GM11168 (cell line): Measurements from ENCODE around the gene PCK1.

Source experiments
- in situ Hi-C: fragments of 300-500 bp; cut with MboI; formaldehyde crosslinking; loops from one replicate; pipeline ENCODE4 v1.12.0; 2022; ENCODE audit warnings: low sequenced_read_pairs; ENCODE audit not compliant: unreplicated experiment

PCK1 gene

GRCh38 chr20:57535297-57535696 lies 25.6 kb upstream of the PCK1 start:
- in situ Hi-C loops, result no loop called here

GRCh38 chr20:57536120-57536708 lies 24.7 kb upstream of the PCK1 start:
- in situ Hi-C loops, result no loop called here

GRCh38 chr20:57536771-57537724 lies 23.9 kb upstream of the PCK1 start:
- in situ Hi-C loops, result no loop called here

DNA sequence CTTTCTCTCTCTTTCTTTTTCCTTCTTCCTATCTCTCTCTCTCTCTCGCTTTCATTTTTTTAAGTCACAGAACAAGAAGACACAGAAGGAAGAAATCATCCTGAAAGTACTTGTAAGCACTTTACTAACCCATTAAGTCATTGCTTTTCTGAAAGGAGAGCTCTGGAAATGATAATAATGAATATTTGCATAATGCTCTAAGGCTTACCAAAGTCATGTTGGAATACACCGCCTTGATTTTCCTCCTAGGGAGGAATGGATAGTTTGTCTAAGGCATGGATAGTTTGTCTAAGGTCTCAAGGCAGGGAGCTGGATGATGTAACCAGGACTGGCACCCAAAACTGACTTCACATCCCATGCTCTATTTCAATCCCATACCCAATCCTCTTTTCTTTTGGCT lies 23.1 kb upstream of the PCK1 start:
- in situ Hi-C loops, result no loop called here

- in situ Hi-C loops, result no loop called here
Observed at GRCh38 chr20:57539889-57540288, 21.0 kb upstream of the PCK1 start.

- in situ Hi-C loops, result no loop called here
Observed at GRCh38 chr20:57540890-57541580, 19.9 kb upstream of the PCK1 start.

GRCh38 chr20:57543754-57544153 lies 17.2 kb upstream of the PCK1 start:
- in situ Hi-C loops, result no loop called here

DNA sequence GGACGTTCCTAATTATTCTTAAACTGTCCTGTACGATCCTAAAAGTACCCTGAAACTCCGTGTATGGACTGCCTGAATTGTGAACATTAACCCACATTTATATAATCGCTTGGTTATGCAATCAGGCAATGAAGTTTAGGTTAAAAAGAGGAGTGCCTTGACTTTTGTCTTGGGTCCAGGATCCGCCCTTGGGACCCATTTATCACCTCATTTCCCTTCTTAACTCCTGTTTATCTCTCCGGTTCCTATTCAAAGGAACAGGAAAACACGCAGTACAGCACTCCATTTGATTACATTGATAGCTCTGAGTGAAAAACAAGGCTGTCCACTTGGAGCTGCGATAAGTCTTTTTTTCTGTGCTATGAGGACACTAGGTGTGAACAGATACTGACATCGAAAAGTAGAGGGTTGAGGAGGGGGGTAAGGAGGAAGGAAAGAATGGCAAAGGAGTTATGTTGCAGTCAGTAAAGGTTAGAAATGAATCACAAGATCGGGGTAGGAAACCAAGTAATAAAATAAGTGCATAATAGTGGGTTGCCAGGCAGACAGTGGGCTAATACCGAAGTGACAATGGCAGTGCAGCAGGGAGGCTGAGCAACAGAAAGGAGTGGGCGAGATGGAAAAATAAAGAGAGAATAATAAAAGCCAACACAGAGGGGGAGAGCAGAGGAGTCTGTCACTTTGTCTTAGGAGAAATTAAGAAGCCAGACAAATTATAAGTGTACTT lies 15.9 kb upstream of the PCK1 start:
- in situ Hi-C loops, result no loop called here

GRCh38 chr20:57545927-57546662 lies 14.8 kb upstream of the PCK1 start:
- in situ Hi-C loops, result no loop called here

DNA sequence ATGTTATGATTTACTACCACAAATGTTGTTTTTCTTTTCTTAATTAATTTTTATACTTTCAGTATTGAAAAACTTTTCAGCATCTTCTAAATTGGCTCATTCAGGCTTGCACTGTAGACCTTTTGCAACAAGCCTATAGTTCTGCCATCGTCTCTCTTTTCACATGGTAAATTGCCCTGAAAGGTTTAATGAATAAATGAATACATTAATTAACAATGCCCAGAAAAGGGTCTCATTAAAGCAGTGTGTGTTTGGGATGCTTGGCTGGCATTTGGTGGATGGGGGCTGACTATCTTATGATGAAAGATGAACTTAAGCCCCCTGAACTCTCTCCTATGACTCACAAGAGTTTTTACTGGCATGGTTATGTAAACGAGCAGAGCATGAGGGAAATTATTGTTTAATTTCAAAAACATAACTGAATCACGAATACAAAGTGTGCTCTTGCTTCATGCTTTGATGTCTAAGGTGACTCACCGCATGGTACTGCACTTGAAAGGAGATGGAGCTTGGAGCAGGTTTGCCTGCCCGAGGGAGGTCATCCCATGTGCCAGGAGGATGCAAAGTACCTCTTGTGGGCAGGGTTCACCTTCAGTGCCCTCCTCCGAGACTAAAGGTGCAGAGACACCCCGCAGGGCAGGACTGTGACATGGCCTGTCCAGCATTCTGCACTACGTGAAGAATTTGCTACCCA lies 13.8 kb upstream of the PCK1 start:
- in situ Hi-C loops, result no loop called here

DNA sequence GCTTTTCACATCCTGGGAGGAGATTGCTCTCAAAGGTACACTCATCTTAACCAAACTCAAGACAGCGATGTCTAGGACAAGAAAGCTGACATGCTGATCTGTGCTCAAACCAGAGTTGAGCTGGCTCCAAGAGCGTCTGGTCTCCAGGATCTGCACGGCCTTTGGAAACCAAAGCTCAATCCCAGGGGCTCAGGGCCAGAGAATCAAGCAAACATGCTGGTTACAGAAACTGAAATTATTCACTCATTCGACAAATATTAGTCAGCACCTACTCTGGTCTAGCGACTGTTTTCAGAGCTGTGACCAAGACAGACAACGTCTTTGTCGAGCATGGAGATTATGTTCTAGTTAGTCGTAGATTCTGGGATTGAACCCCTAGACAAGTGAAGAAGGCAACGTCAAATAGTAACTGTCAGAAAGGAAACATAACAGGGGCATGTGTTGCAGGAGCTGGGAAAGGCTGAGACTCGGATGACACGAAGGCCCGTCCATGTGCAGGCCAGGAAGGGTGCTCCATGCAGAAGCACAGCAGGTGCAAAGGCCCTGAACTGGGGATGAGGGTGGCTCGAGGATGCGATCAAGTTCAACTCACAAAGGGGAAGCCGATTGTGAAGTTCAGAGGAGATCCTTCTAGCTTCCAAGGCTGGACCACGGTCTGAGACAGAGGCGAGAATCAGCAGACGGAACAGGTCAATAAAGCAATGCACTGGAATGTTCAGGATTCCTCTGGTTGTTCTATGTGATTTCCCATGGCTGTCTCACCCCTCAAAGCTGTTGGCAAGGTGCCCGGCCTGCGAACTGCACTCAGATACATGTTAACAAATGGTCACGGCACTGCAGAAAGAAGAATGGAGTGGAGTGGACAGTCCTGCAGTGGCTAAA lies 12.5 kb upstream of the PCK1 start:
- in situ Hi-C loops, result no loop called here

- in situ Hi-C loops, result no loop called here
Observed at GRCh38 chr20:57552471-57552870, 8.4 kb upstream of the PCK1 start.

GRCh38 chr20:57553376-57554018 lies 7.4 kb upstream of the PCK1 start:
- in situ Hi-C loops, result no loop called here

DNA sequence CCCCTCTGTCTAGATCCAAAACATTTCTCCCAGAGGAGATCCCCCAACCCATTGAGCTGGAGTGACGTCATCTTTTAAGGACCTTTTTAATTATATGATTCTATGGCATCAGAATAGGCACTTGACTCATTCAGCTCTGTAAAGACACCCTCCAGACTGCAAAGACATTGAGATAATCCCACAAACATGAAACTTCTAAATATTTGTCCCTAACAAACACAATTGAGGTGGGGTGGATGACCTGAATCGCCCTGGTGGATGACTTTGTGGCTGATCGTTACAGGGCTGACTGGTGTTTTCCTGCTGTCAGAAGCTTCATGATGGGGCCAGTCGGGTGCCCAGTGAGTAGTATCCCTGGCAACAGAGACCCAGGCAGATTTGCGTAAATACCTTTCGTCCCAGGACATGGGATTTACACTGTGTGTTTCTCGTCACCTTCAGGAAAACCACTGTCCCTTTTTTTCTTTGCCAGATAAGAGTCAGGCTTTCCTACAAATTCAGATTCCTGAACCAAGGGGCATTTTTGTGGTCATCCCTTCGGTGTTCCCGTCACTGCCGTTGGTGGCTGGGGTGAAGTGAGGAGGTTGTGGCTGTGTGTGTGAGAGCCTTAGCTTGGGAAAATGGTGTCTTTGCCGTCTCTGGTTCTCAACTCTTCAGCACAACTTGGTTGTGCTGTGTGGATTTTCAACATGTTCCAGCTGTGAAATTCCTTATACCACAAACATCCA lies 5.3 kb upstream of the PCK1 start:
- in situ Hi-C loops, result no loop called here

DNA sequence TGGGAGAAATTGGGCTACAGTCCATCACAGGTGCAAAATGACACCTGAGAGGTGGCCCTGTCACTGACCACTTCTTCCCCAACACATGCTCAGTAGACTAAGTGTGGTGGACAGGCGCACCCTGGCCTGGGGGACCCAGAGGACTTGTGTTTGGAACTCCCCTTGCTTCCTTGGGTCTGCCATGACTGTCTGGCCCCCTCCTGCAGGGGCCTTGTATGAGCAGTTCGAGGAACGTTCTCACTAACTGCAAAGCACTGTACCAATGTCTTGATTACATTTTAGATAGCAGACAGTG lies 4.0 kb upstream of the PCK1 start:
- in situ Hi-C loops, result no loop called here

GRCh38 chr20:57557926-57558613 lies 2.8 kb upstream of the PCK1 start:
- in situ Hi-C loops, result no loop called here
